ENCODE results near the gene SNTG2.

DNA sequence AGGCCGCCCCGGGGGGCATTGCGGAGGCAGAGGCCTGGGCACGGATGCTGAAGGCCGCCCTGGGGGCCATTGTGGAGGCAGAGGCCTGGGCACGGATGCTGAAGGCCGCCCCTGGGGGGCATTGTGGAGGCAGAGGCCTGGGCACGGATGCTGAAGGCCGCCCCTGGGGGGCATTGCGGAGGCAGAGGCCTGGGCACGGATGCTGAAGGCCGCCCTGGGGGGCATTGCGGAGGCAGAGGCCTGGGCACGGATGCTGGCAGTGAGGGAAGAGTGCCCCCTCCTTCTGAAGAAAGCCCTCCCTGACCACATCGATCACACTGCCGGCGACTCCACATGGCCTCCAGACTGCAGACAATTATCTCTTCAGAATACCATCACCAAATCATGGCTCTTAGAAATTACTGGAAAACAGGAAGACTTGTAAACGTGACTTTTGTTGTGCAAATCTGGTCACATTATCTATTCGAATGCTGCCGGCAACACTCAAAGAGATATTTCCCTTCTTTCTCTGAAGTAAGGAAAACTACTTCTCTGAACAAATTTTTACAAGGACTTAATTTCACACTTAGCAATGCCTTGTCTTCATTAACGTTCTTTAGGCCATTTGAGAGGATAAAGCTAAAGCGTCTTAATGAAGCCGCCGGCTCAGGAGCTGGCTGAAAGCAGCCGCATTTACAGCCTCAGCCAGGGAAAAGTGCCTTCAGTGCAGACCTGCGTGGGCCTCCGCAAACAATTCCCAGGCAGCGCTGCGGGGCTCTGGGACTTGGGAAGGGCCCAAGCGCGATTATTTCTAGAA, 18.1 kb upstream of the SNTG2 start:
- TF ChIP-seq, protein P1, sequence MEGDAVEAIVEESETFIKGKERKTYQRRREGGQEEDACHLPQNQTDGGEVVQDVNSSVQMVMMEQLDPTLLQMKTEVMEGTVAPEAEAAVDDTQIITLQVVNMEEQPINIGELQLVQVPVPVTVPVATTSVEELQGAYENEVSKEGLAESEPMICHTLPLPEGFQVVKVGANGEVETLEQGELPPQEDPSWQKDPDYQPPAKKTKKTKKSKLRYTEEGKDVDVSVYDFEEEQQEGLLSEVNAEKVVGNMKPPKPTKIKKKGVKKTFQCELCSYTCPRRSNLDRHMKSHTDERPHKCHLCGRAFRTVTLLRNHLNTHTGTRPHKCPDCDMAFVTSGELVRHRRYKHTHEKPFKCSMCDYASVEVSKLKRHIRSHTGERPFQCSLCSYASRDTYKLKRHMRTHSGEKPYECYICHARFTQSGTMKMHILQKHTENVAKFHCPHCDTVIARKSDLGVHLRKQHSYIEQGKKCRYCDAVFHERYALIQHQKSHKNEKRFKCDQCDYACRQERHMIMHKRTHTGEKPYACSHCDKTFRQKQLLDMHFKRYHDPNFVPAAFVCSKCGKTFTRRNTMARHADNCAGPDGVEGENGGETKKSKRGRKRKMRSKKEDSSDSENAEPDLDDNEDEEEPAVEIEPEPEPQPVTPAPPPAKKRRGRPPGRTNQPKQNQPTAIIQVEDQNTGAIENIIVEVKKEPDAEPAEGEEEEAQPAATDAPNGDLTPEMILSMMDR (IDR thresholded peaks at IDR 0.05) = no peak
- no peak for TF ChIP-seq POLR2AphosphoS5 (IDR thresholded peaks at IDR 0.05; ENCODE audit: insufficient read depth in 1 of 2, low read depth in 1 of 2)
